ENCODE measurements around the gene SHB.

Gene SHB

DNA sequence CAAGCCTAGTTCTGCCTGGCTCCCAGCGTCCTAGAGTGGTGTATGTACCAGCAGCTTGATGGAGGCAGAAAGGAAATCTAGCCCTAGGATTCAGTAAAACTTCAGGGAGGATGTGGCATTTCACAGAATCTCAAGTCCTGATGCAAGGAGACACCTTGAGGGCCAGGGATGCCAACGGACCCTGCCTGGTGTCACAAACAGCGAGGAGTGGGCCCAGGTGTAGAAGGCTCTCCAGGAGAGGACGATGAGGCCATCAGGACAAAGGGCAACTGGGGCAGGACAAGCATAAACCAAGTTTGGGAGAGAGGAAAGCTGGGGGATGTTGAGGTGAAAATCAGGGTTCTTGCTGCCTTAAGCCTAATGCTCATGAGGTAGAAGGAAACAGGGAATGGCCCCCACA, 83.0 kb downstream of the SHB start:
- DNase-seq, result no peak

DNA sequence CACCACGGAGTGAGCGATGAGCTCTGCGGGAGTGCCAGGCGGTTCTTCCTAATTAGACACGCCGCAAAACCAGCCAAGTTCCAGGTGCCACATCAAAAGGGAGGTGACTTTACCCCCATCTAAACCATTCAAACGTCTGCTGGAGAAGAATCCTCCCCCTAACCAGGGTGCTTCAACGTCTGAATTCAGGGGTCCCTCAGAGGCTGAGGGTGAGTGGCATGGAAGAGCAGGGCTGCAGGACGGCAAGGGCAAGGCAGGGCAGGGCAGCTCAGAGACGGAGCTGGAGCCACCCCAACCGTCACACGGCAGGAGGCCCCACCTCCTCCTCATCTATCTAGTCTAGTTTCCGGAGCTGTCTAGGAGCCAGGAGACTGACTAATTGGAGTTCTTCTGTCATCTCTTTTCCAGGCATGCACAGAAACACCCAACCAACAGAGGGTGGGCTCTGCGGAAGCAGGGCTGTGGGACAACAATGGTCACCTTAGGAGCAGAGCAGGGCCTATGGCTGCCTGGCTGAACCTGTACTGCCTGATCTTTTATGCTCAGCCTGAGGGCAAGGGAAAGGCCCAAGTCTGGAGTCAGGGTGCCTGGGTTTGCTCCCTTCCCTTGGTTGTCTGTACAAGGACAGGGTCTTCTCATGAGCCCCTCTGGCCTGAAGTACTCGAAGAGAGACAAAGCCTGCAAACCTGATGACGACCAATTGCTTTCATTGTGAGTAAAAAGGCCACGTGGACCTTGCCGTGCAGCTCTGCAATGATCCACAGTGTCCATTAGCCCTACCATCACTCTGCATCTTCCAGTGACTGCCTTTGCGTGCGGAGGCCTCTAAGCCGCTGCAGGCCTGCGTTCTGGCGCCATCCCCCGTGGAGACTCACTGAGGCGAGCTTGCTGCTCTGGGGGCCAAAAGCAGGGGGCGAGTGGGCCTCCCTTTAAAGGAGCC, 84.1 kb downstream of the SHB start:
- DNase-seq, result no peak

DNA sequence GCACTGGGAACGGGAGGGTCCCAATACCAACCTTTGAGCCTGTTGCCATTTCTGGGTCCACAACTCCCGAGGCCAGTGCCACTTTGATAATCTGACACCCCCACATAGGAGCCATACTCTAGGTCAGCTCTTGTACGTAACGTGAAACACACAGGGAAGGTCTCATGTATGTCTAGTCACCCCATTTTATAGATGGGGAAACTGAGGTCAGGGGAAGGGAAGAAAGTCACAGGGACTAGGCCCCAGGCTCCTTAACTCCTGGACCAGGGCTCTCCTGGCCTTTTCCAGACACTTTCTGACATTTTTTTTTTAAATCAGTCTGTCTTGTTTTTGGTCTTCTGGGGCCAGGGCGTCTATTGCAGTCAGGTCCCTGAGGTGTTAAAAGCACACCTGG, 84.8 kb downstream of the SHB start:
- no peak for DNase-seq

DNA sequence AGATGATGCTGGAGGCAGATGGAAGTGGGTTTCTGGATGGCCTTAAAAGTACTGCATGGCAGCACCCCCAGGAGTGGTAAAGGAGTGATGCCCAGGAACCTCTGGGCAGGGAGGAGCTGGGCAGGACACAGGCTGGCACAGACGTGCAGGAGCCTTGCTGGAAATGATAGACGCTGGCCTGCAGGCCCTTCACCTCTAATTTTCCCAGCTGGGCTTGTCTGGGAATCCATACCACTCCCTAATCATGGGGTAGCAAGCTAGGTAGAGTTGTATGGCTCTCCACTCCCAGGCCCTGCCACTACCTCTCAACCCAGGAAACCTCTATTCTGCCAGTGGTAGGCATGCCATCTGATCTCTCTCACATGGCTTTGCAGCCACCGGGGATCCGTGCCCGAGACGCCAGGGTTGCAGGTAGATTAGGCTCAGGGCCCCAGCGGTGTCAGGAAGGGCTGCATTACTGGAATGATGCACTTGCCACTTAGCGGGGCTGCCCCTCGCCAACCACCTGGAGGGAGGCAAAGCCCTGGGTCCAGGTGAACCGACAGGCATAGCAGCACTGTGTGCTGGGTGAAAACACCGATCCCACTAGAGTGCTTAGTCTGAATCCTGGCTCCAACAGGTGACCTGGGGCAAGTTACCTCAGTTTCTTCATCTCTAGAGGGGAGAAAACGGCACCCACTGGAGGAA, 85.5 kb downstream of the SHB start:
- no peak for DNase-seq

DNA sequence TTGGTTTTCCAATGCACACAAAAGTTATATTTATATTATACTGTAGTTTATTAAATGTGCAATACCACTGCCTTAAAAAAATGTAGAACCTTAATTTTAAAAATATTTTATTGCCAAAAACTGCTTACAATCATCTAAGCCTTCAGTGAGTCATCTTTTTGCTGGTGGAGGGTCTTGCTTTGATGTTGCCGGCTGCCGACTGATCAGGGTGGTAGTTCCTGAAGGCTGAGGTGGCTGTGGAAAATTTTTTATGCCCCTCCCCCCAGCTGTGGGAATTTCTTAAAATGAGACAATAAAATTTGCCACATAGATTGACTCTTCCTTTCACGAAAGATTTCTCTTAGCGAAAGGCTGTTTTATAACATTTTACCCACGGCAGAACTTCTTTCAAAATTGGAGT, 89.2 kb downstream of the SHB start:
- DNase-seq, result no peak

DNA sequence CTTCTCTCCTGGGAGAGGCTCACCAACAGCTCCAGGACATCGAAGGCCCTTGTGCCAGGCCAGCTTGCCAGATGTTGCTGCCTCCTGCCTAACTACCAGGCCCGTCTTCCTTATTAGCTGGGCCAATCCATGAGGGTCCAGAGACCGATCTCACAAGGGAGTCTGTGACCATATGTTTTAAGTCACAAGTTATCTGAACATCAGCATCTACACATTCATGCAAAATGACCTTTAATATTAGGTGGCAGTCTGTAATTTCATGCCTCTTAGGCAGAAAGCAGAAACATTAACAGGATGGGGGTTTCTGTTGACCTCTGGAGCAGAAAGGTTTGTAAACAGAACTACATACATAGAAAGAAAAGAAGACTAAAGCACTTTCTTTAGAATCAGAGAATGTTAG, 90.0 kb downstream of the SHB start:
- DNase-seq, result no peak

DNA sequence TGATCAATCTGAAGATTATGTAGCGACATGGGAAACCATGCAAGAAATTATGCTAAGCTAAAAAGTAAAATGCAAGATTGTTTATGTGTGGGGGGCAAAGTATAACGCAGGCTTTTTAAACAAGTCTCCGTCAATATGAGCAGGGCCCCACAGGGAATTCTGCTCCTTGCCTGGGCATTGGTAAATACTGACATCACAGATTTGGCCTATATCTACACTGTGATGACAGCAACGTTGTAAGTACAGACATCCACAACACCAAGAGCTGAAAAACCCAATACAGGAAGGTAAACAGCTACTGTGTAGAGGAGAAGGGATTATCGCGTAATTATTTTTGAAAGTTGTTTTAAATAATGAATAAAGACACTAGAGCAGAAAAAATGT, 90.6 kb downstream of the SHB start:
- DNase-seq, result no peak

DNA sequence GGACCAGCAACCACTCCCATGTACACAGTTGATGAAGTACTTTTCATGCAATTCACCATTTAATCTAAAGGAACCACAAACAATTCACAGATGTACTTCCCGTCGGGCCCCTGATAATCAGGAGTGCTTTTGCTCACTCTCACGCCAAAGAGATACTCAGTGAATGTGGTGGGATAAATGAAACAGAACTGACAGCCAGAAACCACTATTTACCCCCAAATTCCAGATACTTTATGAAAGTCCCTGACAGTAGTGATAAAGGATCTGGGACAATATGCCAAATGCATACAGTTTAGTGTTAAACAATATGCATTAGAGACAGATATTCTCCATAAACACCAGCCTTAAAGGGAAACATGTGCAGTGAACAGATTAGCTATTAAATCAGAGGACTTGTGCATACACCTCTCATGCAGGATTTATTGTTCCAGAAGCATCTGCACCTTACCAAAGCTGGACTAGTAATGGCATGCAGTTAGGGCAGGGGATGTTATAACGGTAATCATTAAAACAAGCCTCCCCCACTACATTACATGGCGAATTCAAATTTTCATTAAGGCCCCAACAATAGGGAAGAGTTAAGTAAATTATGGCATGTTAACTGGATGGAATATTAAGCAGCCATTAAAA, 91.1 kb downstream of the SHB start:
- DNase-seq, result no peak

DNA sequence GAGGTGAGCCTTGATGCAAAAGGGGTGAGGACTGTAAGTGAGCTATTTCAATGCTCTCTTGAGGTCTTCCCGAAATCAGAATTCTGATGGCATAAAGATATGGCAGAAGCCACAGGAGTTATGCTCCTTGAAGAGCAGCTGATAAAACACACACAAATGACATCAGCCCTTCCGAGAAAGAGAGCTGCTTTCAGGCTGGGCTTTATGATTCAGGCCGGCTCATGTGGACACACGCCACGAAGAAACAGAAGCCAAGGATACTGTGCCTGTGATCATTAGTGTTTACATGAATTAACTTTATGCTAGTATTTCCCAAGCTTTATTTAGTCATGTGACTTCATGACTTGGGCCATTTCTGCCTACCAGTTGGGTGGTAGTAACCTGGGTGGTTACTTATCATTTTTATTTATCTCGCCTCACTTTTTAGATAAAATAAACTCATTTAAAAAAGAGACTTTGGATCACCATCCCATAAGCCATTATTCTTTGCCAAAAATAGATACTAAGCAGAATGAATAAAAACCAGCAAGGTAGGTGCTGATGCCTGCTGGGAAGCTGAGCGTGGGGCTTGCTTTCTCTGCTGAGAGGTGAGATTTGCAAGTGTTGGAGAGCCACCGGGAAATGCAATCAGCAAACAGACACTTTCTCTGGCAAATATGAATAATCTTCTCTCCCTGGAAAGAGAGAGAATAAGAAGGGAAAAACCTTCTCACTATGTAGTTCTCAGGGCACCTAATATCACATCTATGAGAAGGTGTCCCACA, 92.1 kb downstream of the SHB start:
- DNase-seq, result no peak

DNA sequence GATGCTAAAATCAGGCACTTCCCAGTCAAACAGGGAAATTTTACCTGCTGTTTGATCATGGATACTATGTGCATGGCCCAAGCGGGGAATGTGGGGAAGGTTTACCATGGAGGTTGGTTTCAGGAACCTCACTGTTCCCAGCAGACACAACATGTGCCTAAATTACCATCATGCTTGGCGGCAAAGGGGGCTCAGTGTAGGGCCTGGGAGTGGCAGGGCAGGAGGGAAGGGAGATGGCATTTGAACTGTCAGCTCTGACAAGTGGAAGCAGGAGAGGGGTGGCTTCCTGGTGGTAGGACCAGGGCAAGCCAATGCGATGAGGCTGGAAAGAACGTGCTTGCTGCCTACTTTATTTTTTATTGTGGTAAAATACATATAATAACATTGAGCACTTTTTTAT, 93.4 kb downstream of the SHB start:
- no peak for DNase-seq

DNA sequence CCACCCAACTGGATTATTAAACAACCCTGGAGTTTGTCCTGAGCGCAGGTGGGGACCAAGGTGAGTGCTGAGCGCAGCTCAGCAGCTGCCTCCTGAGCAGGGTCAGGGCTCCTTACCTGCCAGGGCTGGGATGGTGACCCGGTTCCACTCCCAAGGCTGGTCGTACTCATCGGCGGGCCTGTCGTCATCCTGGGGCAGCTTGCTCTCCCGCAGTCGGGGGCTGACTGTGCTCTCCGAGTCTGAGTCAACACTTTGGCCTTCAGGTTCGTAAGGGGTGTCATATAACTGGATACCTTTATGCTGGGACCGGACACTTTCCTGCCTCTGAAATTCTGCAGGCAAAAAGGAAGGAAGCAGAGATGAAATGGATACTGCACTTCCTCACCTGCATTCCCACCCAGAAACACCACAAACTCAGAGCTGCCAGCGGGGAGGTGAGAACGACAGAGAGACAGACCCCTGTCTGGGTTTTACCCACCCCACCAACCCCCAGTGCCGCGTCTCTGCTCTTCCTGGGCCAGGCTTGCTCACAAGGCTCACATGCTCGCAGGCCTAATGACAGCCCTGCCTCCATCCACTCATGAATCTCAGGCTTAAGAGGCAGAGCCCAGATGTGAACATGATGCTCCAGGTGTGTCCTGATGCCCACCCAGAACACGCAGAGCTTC, 94.4 kb downstream of the SHB start:
- no peak for DNase-seq

DNA sequence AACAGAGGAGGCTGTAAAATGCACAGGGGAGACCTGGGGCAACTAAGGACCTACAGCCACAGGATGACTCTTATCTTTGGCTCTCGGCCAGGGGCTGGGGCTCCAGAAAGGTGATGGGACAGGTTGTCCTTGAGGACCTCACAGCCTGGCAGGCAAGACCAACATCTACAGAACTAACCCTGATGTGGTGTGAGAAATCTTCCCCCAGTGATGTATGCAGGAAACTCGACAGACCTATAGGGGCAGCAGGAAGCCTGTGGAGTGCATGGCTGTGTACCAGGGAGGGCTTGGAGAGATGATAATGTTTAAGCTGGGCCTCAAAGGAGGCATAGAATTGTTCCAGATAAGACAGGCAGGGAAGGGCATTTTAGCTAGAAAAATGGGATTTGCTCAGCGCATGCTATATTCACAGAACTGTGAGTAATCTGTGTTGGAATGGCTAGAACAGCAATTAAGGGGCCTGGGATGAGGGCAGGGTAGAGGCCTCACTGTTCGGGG, 96.6 kb downstream of the SHB start:
- no peak for DNase-seq

DNA sequence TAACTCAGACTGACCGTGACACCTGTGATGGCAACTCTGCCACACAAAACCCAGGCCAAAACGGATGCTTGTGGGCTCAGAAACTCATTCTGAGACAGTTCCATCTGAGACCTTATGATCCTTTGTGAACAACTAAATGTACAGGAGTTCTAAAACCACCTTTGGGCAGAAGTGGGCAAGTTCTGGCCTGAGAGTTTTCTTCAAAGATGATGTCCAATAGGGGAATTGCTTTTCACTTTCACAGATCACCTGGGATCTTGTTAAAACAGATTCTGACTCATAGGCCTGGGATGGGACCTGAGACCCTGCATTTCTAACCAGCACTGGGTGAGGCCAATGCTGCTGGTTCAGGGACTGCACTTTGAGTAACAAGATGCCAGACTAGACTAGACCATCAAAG, 97.3 kb downstream of the SHB start:
- DNase-seq, result no peak

DNA sequence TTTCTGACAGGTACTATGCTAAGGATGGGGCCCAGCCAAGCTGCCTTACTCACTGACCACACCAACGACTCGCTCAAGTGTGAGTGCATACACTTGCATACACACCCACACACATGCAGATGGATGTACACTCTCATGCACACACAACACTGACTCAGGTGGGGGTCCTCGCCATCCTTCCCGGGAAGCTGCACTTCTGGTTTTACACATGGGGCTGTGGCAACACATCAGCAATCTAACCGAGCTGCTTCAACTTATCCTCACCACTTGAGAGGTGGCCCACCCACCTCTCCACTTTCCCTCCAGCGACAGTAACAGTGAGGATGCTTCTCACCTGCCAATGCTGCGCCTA, 97.9 kb downstream of the SHB start:
- no peak for DNase-seq

DNA sequence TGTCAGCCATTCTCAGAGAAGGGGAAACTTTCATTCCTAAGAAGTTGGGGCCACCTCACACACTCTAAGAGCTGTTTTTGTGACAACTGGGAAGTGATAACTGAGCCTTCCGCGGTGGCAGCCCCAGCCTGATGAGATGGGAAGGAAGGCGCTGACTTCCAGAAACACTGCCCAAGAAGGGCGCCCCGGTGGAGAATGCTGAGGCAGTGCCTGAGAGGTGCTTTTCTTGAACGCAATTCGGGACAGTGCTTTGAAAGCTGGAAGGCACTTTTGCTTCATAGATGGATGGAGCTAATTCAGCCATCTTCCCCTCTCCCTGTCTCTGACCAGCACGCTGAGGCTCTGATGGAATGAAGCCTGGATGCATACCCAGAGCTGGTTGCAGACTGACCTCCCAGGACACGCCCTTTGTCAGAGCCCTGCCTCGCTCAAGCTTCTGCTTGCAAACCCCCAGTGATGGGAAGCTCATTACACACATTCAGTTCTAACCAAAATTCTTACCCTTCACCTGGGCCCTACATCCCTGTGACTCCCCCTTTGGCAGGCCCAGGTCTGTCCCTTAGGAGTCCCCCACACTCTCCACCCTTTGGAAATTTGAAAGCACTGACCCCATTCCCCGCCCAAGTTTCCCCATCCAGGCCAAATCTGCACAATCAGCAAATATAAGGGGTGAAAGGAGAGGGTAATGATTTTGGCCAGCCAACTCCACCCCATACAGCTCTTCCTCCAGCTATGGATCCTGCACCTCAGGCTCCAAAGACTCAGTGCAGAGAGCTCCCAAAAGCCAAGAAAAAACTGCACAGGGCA, 98.5 kb downstream of the SHB start:
- DNase-seq, result no peak

DNA sequence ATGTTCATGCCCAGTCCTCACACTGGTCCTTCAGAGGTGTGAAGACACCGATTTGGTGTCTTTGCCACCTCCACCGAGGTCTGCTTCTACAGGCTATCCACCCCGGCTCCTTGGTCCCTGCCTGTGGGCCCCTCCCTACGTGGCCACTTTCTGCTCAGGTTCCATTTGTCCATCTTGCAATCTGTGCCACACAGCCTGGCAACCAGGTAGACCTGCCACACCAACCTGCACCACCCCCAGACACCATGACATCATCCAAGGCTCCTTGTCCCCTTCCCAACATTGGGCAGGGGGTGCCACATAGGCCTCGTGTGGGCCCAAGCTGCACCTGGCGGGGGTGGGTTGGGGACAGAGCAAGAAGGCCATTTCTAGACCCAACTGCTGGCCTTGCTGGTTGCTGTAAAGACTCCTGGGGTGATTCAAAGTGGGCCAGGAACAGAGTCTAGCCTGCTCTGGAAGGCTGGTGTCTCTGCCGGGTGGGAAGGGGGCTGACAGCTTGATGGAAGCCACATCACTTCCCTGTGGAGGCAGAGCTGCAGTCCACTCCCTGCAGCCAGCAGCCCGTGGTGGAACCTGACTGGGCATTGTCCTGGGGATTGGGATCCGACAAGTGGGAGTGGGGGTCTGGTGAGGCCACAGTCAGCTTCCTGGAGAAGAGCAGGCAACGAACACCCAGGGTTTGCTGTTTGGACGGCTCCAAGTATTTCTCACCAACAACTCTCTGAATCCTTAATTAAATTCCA, 99.3 kb downstream of the SHB start:
- no peak for DNase-seq

DNA sequence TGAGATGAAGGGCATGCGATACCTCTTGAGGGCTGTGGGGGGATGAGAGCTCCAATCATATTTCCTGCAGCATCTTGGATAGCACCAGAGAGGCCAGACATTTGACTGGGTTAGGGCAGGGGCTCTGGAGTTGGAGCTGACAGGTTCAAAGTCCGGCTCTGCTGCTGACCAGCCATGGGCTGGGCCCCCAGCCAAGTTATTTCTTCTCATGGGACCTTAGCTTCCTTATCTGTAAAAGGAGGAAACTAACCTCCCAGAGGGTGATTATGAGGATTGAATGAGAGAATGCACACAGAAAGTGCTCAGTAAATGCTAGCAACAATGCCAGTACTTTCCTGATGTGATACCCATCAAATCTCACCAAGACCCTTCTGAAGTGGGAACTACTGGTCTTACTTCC, 99.9 kb downstream of the SHB start:
- DNase-seq, result peak; percentile 29 to 42 (median 39)

DNA sequence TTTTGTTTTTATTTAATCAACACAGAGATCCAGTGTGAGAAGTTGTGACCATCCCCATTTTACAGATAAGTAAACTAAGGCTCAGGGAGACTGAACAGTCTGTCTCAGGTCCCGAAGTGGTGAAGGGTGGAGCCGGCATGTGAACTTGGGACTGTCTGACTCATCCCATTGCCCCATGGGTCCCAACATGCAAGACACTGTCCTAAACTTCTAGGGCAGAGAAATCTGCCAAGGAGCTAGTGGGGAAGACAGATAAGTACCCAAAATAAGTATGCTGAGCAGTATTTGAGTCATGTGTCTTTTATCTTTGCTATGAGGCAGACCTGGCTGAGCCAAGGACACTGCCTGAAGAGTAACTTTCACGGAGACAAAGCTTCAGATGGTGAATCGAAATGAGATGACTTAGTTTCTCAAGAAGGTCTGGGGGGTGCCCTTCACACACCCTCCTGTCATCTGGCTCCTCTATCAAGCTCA, 100.8 kb downstream of the SHB start:
- DNase-seq, result peak; percentile 47 to 50 (median 50)

DNA sequence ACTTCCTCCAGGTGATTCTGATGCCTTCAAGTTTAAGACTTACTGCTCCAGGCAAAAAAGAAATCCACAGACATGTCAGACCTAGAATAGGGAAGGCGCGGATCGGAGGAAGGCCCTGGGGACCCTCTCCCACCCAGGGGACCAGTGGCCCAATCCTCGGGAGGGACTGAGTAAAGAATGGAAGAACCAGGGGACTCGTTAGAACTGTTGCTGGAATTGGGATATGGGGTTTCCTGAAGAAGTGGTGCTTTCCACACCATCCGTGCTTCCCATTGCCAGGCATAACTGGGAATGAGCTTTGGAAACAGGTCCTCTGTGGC, 101.3 kb downstream of the SHB start:
- no peak for DNase-seq

DNA sequence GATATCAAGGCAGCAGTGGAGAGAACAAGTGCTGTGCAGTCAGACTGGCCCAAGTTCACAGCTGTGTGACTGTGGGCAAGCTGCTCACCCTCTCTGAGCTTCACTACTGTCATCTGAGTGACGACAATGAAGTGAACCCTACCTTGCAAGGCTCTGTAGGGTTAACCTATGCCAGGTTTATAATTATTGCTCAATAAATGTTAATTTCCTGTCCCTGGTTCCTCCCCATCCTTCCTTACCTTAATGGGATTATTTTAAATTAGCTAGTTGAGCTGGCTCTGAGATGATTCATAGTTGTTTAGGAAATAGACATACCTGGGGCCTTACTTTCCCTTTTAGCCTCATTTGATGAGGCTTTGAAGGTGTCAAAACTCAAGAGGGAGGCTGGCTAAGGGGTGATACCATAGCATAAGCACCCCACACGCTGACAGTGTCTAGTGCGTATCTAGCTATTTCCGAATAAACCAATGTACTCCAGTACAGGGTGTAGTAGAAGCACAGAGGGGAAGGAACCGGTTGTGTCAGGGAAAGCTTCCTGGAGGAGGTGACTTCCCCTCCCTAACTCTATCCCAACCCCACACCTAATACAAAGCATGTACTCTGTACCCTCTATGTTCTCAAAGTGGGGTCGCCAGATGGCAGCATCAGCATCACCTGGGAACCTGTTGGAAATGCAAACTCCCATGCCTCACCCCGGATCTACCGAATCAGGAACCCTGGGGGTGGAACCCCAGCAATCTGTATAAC, 101.8 kb downstream of the SHB start:
- no peak for DNase-seq

All from suppressor macrophage treated with lipopolysaccharide for 1 hour (primary cell).